ENCODE data around the gene STARD13. TPM values are rescaled to one million over a fixed set of nuclear protein-coding genes. Genes with fewer than 3 reads are reported as not detected.

Gene STARD13
- total RNA-seq, 1 donor from 2014 or later: 8.9 TPM

- DNase-seq (ENCODE audit: low read depth): no peak
- no peak for TF ChIP-seq CTCF (conservative IDR thresholded peaks at IDR 0.05; ENCODE audit: low read depth, low read length)
- H3K4me3 ChIP-seq (ENCODE audit: low read depth, low read length): no peak overlapping the region
Observed at GRCh38 chr13:33277946-33278345, 7.6 kb downstream of the STARD13 start.

GRCh38 chr13:33277037-33277740, 8.4 kb downstream of the STARD13 start:
- H3K4me3 ChIP-seq (ENCODE audit: low read depth, low read length): no peak overlapping the region
- no peak for TF ChIP-seq CTCF (conservative IDR thresholded peaks at IDR 0.05; ENCODE audit: low read depth, low read length)
- DNase-seq (ENCODE audit: low read depth): no peak

GRCh38 chr13:33276570-33276969, 9.0 kb downstream of the STARD13 start:
- no peak for TF ChIP-seq CTCF (conservative IDR thresholded peaks at IDR 0.05; ENCODE audit: low read depth, low read length)
- DNase-seq (ENCODE audit: low read depth): no peak

GRCh38 chr13:33275916-33276315, 9.6 kb downstream of the STARD13 start:
- DNase-seq (ENCODE audit: low read depth): no peak
- no peak for TF ChIP-seq CTCF (conservative IDR thresholded peaks at IDR 0.05; ENCODE audit: low read depth, low read length)
- no peak overlapping the region for H3K4me3 ChIP-seq (ENCODE audit: low read depth, low read length)

More at GRCh38 chr13:33276570-33276969, 9.0 kb downstream of the STARD13 start:
- no peak overlapping the region for H3K4me3 ChIP-seq (ENCODE audit: low read depth, low read length)

- TF ChIP-seq CTCF (conservative IDR thresholded peaks at IDR 0.05; ENCODE audit: low read depth, low read length): no peak
- DNase-seq (ENCODE audit: low read depth): no peak
- H3K4me3 ChIP-seq (ENCODE audit: low read depth, low read length): no peak overlapping the region
Observed at GRCh38 chr13:33274264-33274663, 11.3 kb downstream of the STARD13 start.

- no peak for DNase-seq (ENCODE audit: low read depth)
- TF ChIP-seq CTCF (conservative IDR thresholded peaks at IDR 0.05; ENCODE audit: low read depth, low read length): no peak
- peak overlapping the region; percentile 30 for H3K4me3 ChIP-seq (ENCODE audit: low read depth, low read length)
Observed at GRCh38 chr13:33272531-33273124, 12.9 kb downstream of the STARD13 start.

GRCh38 chr13:33271759-33272158, 13.8 kb downstream of the STARD13 start:
- TF ChIP-seq CTCF (conservative IDR thresholded peaks at IDR 0.05; ENCODE audit: low read depth, low read length): no peak
- DNase-seq (ENCODE audit: low read depth): no peak
- H3K4me3 ChIP-seq (ENCODE audit: low read depth, low read length): no peak overlapping the region

All from epithelial cell of proximal tubule (primary cell).